ENCODE measurements around the gene RPL10. TPM values are rescaled to one million over a fixed set of nuclear protein-coding genes. Genes with fewer than 3 reads are reported as not detected.

RPL10 gene
- total RNA-seq, 1 donor from 2014 or later = 3,042 TPM

- Mint-ChIP-seq H3K4me3 (peak overlapping the region; percentile 84), H3K4me1 (ENCODE audit: unreplicated experiment) (no peaks in the 10 kb centered on the region), H3K36me3 (no peaks in the 10 kb centered on the region), H3K27ac (peak overlapping the region; percentile 95), H3K27me3 (no peaks in the 10 kb centered on the region), H3K9me3 (no peaks in the 10 kb centered on the region)
- TF ChIP-seq, protein P1, sequence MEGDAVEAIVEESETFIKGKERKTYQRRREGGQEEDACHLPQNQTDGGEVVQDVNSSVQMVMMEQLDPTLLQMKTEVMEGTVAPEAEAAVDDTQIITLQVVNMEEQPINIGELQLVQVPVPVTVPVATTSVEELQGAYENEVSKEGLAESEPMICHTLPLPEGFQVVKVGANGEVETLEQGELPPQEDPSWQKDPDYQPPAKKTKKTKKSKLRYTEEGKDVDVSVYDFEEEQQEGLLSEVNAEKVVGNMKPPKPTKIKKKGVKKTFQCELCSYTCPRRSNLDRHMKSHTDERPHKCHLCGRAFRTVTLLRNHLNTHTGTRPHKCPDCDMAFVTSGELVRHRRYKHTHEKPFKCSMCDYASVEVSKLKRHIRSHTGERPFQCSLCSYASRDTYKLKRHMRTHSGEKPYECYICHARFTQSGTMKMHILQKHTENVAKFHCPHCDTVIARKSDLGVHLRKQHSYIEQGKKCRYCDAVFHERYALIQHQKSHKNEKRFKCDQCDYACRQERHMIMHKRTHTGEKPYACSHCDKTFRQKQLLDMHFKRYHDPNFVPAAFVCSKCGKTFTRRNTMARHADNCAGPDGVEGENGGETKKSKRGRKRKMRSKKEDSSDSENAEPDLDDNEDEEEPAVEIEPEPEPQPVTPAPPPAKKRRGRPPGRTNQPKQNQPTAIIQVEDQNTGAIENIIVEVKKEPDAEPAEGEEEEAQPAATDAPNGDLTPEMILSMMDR (conservative IDR thresholded peaks at IDR 0.05) = no peak
- no peak for DNase-seq (ENCODE audit: extremely low spot score, unreplicated experiment)
Measured at GRCh38 chrX:154372612-154373022, 25.6 kb upstream of the RPL10 start.

GRCh38 chrX:154373340-154374306 is 24.6 kb upstream of the RPL10 start:
- Mint-ChIP-seq H3K4me1 (ENCODE audit: unreplicated experiment) (no peaks in the 10 kb centered on the region), H3K27me3 (no peaks in the 10 kb centered on the region), H3K36me3 (no peaks in the 10 kb centered on the region), H3K27ac (peak overlapping the region; percentile 94), H3K9me3 (no peaks in the 10 kb centered on the region), H3K4me3 (peak overlapping the region; percentile 86)
- DNase-seq (ENCODE audit: extremely low spot score, unreplicated experiment) = no peak
- TF ChIP-seq, protein P1 (conservative IDR thresholded peaks at IDR 0.05) = peak; percentile 73

GRCh38 chrX:154374313-154375155 is 23.6 kb upstream of the RPL10 start, which contains the start of gene FLNA:
Gene FLNA, minus strand, starts transcription at chrX:154374634. Its CDS starts 3,389 bp downstream, at chrX:154371245.
- Mint-ChIP-seq H3K4me1 (ENCODE audit: unreplicated experiment) (no peaks in the 10 kb centered on the region), H3K9me3 (no peaks in the 10 kb centered on the region), H3K27ac (peak within 1 kb of the TSS; percentile 94), H3K36me3 (no peaks in the 10 kb centered on the region), H3K27me3 (no peaks in the 10 kb centered on the region), H3K4me3 (peak within 1 kb of the TSS; percentile 86)
- TF ChIP-seq, protein P1 (conservative IDR thresholded peaks at IDR 0.05) = peak; percentile 23
- DNase-seq (ENCODE audit: extremely low spot score, unreplicated experiment) = no peak

- no peaks in the 10 kb centered on the region for H3K36me3 Mint-ChIP-seq
- H3K27ac Mint-ChIP-seq = peak overlapping the region; percentile 77
- TF ChIP-seq, protein P1 (conservative IDR thresholded peaks at IDR 0.05) = no peak
- H3K9me3 Mint-ChIP-seq = no peaks in the 10 kb centered on the region
- H3K4me1 Mint-ChIP-seq (ENCODE audit: unreplicated experiment) = no peaks in the 10 kb centered on the region
- peak overlapping the region; percentile 78 for H3K4me3 Mint-ChIP-seq
- no peak for DNase-seq (ENCODE audit: extremely low spot score, unreplicated experiment)
- H3K27me3 Mint-ChIP-seq = no peaks in the 10 kb centered on the region
Measured at GRCh38 chrX:154375156-154375504, 23.0 kb upstream of the RPL10 start.

GRCh38 chrX:154376774-154377173 is 21.4 kb upstream of the RPL10 start:
- Mint-ChIP-seq H3K27ac (peak overlapping the region; percentile 23), H3K9me3 (no peaks in the 10 kb centered on the region), H3K27me3 (no peaks in the 10 kb centered on the region), H3K4me3 (no peak overlapping the region), H3K36me3 (no peaks in the 10 kb centered on the region), H3K4me1 (ENCODE audit: unreplicated experiment) (peaks cover 4% of the 10 kb centered on the region)
- DNase-seq (ENCODE audit: extremely low spot score, unreplicated experiment) = no peak
- TF ChIP-seq, protein P1 (conservative IDR thresholded peaks at IDR 0.05) = no peak

Data from type B pancreatic cell (in vitro differentiated cells).